ENCODE measurements around the gene CATSPER2.
"Not testable (repeated sequence)": the region's sequence is repeated elsewhere in the genome, so short reads cannot be mapped to it uniquely, and the experiment has no call there.

Gene CATSPER2

DNA sequence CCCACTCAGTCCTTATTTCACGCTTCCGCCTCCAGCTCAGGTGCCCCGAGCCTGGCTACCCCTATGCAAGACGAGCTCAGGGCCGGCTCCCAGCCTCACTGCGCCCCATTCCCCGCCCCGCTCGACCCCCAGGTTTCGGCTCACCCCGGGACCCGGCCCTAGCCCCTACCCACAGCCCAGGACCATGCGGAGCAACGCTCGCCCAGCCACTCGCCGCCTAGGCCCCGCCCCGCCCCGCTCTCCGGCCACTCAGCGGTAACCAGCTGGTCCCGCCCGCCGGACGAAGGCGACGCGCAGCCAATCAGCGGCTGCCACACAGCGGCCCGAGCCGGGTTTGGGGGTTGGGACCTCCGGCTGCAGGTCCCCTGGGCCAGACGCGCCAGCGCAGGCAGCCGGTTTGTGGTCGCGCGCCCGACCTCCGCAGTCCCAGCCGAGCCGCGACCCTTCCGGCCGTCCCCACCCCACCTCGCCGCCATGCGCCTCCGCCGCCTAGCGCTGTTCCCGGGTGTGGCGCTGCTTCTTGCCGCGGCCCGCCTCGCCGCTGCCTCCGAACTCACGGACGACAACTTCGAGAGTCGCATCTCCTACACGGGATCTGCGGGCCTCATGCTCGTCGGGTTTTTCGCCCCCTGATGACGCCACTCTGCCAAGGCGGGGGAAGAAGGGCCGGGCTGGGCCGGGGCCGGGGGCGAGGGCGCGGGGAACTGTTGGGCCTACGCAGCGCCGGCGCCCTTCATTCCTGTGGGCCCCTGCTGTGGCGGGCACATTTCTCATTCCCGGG lies at the start of gene CATSPER2:
CATSPER2 (minus strand) TSS at position 196 of the 781 bp plus-strand sequence. CDS start 783 bp downstream, outside the sequence.
- DNase-seq = no peak

DNA sequence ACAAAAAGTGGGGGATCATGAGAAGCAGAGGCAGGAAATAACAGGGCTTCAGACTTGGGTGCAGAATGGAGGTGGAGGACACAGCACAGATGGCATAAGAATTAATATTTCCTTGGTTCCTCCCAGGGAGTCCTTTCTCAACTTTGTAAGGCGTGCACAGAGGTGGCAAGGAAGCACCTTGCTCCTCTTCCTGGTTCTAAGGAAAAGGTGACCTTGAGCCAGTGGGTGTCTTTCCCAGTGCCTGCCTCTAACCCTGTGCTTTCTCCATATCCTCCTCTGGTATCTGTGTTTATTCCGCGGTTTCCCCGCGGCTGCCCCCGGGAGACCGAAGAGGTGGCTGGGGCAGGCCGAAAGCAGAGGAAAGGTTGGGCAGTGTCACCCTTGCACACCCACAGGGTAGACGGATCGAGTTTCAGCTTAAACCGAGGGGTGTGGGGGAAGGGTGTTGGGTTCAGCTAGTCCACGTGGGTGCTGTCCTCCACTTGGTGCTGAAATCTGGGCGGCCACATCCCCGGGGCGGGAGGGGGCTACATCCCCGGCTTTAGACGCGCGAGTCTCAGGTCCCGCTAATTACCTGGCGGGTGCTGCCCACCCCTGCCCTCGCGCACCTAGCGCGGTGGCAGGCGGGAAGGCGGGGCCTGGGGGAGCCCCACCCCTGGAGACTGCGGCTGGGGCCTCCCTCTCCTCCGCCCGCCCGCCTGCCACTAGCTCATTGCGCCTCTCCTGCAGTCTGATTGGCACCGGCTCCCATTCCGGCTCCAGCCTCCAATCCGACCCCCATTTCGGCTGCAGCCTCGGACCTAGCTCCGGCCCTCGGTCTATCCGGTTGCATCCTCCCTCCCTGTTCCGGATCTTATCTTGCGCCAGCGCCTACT lies 44.7 kb upstream of the CATSPER2 start, which contains the start of gene CKMT1A:
CKMT1A (plus strand) TSS at position 712 of the 875 bp plus-strand sequence. CDS start 192 bp downstream, outside the sequence.
- DNase-seq = not testable (repeated sequence)

DNA sequence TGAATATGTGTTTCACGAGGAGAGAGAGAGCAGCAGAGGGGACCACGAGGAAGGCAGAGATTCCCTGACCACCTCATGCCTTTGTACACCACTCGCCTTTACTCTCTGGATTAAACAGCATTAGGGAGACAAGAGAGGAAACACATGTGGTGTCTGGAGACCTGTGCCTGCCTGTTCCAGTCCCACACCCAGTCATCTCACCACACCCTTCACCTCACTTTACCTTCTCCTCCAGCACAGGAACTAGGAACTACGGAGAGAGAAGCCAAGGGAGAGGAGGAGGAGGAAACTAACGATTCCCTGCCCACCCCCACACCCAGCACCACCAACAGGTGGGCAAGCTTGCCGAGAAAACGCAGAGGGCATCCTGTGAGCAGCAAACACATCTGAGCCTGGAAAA lies 44.0 kb upstream of the CATSPER2 start:
- DNase-seq = not testable (repeated sequence)

DNA sequence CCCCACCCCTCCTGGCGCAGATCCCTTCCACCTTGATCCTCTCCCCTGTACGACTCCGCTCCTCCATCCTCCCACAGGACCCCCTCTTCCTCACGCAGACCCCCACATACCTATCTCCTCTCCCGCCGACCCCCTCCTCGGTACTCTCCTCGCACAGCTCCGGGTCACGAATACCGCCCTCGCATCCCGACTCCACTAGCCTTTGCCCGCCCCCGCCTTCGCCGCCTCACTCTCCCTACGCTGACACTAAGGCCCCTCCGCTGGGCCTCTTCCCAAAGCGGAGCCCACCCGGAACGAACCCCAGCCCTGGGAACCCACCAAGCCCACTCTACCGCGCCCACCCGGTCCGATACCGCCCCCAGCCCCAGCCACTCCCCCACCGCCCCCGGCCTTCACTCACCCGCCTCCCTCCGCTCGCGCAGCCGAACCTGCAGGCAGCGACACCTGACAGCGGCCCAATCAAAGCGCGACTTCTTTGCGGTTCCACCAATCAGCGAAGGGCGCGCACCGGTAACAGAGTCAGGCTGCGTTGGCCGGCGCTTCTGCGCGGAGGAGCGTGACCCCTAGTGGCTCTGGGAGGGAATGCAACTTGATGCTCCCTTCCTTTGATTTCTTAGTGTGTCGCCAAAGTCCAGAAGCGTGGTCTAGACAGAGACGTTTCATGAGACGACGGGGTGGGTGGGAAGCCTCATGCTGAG lies 41.1 kb upstream of the CATSPER2 start:
- DNase-seq = not testable (repeated sequence)

DNA sequence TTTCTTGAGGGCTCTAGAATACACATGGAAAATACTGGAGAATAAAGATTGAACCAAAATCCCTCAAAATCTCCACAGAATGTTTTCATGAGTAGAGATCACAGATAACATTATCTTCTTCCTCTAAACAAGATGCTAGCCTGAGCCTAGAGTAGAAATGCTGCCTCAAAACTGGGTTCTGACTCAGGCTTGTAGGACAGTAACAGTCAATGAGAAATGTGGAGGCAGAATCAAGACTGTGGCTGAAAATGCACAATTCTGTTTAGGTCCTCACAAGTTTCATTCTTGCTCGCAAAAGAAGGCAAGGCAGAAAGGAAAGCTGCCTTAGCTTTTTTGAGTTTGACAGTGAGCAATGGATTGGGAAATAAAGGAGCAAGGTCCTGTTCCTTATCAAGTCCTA lies 25.5 kb upstream of the CATSPER2 start:
- DNase-seq = not testable (repeated sequence)

DNA sequence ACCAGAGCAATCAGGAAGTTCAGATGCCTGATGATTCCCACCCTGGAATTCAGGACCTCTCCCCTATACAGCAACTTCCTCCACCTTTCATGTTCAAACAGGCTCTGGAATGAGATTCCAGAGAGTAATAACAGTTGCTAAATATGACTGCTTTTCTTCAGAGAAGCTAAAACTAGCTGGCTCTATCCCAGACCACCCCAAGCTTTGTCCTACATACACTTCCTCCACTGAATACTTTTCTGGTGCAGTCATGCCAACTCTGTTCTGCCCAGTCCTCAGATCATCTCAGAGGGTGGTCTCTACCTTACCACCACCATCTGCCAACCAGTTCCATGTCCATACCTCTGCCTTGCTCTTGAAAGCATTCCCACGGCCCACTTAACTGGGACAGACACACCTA lies 17.5 kb upstream of the CATSPER2 start:
- not testable (repeated sequence) for DNase-seq

DNA sequence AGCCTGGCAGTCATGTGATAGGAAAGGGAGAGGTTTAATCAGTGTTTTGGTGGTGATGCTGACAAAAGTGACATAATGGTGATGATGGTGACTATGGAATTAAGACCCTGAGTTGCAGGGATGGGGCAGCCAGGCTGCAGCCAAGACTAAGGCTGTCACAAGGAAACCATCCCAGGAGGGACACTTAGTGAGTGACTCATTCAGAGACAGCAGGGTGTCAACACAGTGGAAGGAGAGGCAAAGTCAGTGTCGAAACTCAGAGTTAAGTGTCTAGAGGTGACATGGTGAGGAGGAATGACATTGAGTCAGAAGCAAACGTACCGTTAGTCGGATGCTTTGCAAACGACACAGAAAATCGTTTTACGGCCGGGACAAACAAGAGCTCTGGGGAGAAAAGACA lies 14.7 kb upstream of the CATSPER2 start:
- DNase-seq = not testable (repeated sequence)

DNA sequence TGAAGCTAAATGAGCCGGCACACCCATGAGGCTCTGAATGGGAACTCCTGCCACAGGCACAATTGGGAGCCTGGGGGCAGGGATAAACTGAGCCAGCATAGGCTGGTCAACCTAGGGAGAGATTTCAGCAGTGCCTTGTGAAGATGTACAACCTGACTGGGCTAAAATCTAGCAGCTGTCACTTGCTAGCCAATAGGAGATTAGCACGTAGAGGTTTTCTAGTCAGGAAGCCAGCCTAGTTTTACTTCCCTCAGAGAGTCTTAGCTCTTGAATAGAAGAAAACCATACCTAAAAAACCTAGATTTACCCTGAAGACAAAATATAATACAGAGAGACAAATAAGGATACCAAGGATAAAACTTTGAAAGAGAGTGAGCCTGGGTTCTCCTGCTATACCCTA lies 13.6 kb upstream of the CATSPER2 start:
- not testable (repeated sequence) for DNase-seq

DNA sequence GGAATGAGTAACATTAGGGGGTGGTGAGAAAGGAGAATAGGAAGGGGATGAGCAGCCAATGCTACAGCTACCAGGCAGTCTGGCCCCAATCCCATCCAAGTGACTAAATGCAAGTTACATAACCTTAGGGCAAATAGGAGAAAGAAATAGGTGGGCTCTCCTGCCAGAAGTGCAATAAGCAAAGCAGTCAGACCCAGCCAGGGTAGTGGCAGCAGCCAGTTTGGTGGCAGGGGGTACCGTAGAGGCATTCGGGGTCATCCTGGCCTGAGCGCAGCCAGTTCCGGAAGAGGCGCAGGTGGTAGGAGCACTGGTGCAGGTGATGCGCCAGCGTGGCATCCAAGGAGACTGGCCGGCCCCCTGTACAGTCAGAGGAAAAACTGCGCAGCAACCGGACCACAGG lies 11.1 kb upstream of the CATSPER2 start:
- not testable (repeated sequence) for DNase-seq

DNA sequence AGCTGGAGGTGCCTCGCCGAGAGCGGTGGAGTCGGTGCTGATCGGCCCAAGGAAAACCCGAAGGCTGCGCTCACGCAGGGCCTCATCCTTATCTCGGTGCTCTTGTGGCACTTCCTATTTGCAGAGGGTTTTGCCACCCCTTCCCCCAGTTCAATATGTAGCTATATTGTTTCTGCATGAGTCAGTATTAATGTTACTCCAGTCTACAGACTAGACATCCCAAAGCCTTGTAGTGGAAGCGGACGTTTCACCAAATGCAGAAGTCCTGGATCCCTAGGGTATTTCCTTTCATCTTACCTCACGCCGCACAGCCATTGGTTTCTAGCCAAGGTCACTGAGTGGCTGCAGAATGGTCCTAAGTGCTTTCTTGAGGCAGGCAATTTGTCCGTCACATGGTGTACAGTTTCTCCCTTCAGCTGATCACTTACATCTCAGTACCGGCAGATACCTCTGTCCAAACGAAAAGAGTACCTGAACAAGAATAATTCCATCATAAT lies 834 bp upstream of the CATSPER2 start:
- DNase-seq = not testable (repeated sequence)

DNA sequence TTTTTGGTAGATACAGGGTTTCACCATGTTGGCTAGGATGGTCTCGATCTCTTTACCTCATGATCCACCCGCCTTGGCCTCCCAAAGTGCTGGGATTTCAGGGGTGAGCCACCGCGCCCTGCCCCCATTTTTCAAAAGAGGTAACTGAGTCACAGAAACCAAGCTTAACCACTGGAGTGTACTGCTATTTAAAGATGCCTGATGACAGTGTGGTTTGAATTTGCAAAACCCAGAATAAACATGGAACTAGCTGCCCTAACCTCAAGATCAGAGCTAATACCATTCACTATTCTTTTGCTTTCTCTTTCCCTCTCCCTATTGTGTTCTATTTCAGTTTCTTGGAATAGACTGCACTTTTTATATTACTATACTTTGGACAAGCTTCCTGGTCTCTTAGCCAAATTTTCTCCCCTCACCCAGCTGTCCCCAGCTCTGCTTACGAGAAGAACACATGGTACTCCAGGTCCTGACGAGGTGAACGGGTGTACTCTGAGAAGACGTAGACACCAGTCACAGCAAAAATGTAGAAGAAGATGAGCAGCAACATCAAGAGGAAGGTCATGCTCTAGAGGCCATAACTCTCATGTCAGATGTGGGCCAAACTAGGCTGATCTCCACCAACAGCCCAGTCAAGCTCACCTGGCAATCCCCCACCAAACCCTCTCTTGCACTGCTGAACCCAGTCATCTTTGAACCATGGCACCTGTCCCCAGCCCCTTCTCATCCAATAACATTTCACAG lies 10.0 kb downstream of the CATSPER2 start:
- not testable (repeated sequence) for DNase-seq

DNA sequence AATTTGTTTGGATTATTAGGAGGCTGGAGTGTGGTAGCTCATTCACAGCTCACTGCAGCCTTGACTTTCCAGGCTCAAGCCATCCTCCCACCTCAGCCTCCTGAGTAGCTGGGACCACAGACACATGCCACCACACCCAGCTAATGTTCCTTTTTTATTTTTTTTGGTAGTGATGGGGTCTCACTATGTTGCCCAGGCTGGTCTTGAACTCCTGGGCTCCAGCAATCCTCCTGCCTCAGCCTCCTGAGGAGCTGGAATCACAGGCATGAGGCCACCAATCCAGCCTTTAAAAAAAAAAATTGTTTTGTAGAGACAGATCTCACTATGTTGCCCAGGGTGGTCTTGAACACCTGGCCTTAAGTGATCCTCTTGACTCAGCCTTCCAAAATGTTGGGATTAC lies 21.7 kb downstream of the CATSPER2 start:
- DNase-seq = not testable (repeated sequence)

DNA sequence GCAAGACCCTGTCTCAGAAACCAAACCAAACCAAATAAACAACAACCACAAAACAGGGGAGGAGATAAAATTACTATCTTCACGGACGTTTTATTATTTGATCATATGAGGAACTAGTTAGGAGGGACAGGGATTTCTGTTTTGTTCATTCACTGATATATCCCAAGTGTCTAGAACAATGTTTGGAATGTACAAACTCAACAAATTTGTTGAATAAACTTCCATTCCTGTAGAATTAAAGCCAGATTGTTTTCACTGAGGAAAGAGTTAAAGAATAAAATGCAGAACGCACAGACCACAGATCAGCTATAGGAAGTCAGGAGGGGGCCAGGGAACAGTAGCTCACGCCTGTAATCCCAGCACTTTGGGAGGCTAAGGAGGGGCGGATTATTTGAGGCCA lies 23.5 kb downstream of the CATSPER2 start:
- DNase-seq = no peak

DNA sequence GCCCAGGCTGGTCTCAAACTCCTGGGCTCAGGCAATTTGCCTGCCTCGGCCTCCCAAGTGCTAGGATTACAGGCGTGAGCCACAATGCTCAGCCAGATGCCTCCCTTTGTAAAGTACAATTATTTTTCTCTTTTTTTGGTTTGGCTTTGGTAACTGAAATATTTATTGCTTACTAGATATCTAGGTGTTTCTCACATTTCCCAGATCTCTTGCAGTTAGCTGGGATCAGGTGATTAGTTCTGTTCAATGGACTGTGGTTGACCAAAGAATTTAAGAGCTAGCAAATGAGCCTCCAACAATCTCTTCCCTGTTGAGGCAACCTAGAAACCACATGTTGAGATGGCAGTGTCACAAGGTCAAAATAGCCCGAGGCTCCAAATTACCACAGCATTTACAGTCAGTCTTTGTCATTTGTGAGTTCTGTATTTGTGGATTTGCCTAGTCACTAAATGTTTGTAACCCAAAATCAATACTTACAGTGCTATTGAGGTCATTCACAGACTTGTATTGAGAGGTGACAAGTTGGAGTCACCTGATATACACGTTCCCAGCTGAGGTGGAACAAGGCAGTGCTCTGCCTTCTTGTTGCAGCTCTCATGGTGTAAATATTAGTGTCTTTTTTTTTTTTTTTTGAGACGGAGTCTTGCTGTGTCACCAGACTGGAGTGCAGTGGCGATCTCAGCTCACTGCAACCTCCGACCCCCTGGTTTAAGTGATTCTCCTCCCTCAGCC lies 26.4 kb downstream of the CATSPER2 start:
- DNase-seq = not testable (repeated sequence)

DNA sequence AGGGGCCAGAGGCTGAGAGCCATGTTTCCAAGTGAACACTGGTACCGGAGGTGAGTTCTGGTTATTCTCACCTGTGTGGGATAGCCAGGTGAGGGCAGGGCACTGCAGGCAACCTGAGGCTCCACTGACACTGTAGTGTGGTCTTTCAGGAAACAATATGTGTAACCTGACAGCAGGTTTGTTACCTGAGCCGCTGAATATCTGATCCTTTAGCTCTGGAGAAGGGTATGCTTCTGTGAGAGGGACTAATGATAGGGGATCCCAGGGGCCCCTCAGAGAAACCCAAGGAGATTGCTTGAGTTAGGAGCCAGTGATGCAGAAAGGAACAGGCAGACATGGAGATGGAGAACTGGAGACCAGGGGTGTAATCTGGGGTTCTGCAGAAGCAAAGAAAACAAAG lies 29.9 kb downstream of the CATSPER2 start, which contains the start of gene STRC:
STRC (minus strand) TSS at position 101 of the 400 bp plus-strand sequence; CDS start at position 23, 78 bp downstream.
- DNase-seq = not testable (repeated sequence)

DNA sequence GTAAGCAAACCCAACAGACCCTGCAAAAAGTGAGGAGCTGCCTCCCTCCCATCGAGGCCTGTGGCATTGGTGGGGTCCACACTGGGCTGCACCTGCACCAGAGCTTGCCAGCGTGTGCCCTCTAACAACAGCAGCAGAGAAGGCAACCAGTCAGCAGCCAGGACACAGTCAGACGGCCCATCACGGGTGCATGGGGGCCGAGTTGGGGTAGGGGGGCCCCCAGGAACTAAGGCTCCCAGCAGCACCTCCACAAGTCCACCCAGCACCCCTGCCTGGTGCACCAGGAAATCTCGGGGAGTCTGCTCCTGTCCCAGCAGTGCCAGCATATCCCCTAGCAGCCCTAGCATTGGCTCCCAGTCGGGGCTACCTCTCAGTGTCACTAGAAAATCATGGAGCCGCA lies 30.9 kb downstream of the CATSPER2 start:
- DNase-seq = not testable (repeated sequence)

DNA sequence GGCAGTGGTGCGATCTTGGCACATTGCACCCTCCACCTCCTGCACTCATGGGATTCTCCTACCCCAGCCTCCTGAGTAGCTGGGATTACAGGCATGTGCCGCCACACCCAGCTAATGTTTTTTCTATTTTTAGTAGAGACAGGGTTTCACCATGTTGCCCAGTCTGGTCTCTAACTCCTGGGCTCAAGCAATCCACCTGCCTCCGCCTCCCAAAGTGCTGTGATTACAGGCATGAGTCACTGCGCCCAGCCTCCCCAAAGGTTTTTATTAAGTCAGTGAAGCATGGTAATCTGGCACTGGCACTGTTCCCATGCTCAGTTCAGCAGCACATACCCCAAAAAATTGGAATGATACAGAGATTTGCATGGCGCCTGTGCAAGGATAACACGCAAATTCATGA lies 46.4 kb downstream of the CATSPER2 start:
- DNase-seq = peak in 2 of 51 donors; percentile 9 to 25

DNA sequence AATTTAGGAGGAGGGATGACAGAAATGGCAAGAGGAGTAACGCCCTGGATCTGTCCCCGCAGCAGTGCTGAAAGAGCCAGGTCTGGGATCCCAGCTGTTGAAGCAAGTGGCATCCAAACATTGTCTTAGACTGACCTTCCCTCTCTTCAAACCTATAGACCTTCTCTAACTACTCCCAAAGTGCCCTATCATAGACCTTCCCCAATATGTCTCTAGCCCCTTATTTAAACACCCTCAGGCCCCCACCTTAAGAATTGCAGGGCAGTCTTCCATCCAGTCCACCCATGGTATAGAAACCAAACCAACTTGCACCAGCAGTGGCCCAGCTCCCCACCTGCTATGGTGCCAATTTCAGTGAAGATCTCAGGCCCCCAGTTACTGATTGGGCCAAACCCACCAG lies 48.4 kb downstream of the CATSPER2 start:
- not testable (repeated sequence) for DNase-seq

DNA sequence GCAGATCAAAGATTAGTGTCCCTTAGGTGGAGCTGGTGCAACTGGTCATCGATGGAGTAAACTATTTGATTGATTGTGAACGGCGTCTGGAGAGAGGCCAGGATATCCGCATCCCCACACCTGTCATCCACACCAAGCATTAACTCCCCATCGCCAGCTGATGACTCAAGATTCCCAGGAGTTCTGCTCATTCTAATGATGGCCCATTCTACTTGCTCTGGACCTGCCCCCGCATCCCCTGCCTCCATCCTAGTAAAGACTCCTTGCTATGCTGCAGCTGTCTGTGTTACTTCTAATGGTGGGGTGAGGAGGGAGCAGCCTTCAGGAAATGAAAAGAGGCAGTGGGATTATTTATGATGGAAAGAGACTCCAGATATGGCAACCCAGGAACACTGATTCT lies 49.5 kb downstream of the CATSPER2 start:
- DNase-seq = not testable (repeated sequence)

Data from hypothalamus (tissue), 51 donors.